A549 (cell line): Measurements from ENCODE around the gene ZNF827. TPM values are rescaled to one million over a fixed set of nuclear protein-coding genes. Genes with fewer than 3 reads are reported as not detected.

Source experiments
- ATAC-seq, 2 experiments: fragments of 200-7000 bp in 1 of 2; fragments of >200 bp in 1 of 2; cut with Nextera tagmentation in 1 of 2; cut with Tn5 transposase in 1 of 2; 3 replicates each; pipeline versions ENCODE4 v1.8.0 to v1.9.1; 2018 to 2020; ENCODE audit warnings: mild to moderate bottlenecking in 1 of 2, moderate library complexity in 1 of 2
- CTCF ChIA-PET: fragments of 300-600 bp; sonication (Branson Sonifier 250); formaldehyde crosslinking; extraction: SDS; loops from one replicate; lab custom pipeline; 2021; ENCODE audit warnings: antibody characterized with exemption, inconsistent platforms; lab: Yijun Ruan, JAX
- POLR2A ChIA-PET: fragments of 350-600 bp; formaldehyde crosslinking; extraction: SDS; loops from one replicate; lab custom pipeline; 2021; ENCODE audit warnings: antibody characterized with exemption, inconsistent platforms; lab: Yijun Ruan, JAX
- DNase-seq, 2 experiments: peaks; one replicate each; pipeline versions ENCODE4 v3.0.0 to v3.0.0-alpha.2; 2011 to 2016; ENCODE audit warnings: low read depth in 1 of 2, low spot score in 1 of 2
- FAIRE-seq: peaks from 2 replicates; lab custom pipeline; 2011; peaks lifted over from hg19 to GRCh38; lab: Jason Lieb, UNC
- H3K27ac ChIP-seq, 2 experiments: fragments of >200 bp; sonication (Bioruptor Twin); formaldehyde crosslinking; 3 replicates each; pipeline ENCODE4 v1.5.1; 2016 to 2017
- H3K4me1 ChIP-seq: fragments of >200 bp; sonication (Bioruptor Twin); formaldehyde crosslinking; 3 replicates; pipeline ENCODE4 v1.6.1; 2016
- H3K4me2 ChIP-seq: fragments of >200 bp; sonication (Bioruptor Twin); formaldehyde crosslinking; 3 replicates; pipeline ENCODE4 v1.6.1; 2016
- H3K4me3 ChIP-seq: fragments of >200 bp; sonication (Bioruptor Twin); formaldehyde crosslinking; 3 replicates; pipeline ENCODE4 v1.5.1; 2016
- H3K9me3 ChIP-seq: fragments of >200 bp; sonication (Bioruptor Twin); formaldehyde crosslinking; 3 replicates; pipeline ENCODE4 v1.6.1; 2016
- CBX2 ChIP-seq: fragments of 200-600 bp; sonication (generic); IDR thresholded peaks from 2 replicates; pipeline ENCODE4 v1.6.1; 2016; ENCODE audit warnings: low read depth, mild to moderate bottlenecking, borderline replicate concordance
- CBX8 ChIP-seq: fragments of 200-600 bp; sonication (generic); IDR thresholded peaks from 2 replicates; pipeline ENCODE4 v1.6.1; 2016
- CHD2 ChIP-seq: fragments of 150-350 bp; IDR thresholded peaks from 2 replicates; pipeline ENCODE4 v1.6.1; 2014; ENCODE audit warnings: low read length; ENCODE audit not compliant: partially characterized antibody
- CHD4 ChIP-seq: fragments of 200-600 bp; sonication (generic); IDR thresholded peaks from 2 replicates; pipeline ENCODE4 v1.6.1; 2016; ENCODE audit warnings: antibody characterized with exemption, mild to moderate bottlenecking, borderline replicate concordance
- FOSB ChIP-seq: fragments of 250-450 bp; sonication (Bioruptor Pico); IDR thresholded peaks from 2 replicates; pipeline ENCODE4 v1.5.0; 2020; ENCODE audit warnings: mild to moderate bottlenecking, moderate library complexity
- FOXS1 ChIP-seq: fragments of 250-450 bp; sonication (Bioruptor Pico); IDR thresholded peaks from 2 replicates; pipeline ENCODE4 v1.5.0; 2020; ENCODE audit warnings: mild to moderate bottlenecking, moderate library complexity
- GATA3 ChIP-seq: IDR thresholded peaks from 2 replicates; pipeline ENCODE4 v1.6.1; 2012; ENCODE audit warnings: borderline replicate concordance
- HEYL ChIP-seq: fragments of 250-450 bp; sonication (Bioruptor Pico); IDR thresholded peaks from 2 replicates; pipeline ENCODE4 v1.8.0; 2021; ENCODE audit warnings: mild to moderate bottlenecking, moderate library complexity
- HOXA7 ChIP-seq: fragments of 250-450 bp; sonication (Bioruptor Pico); IDR thresholded peaks from 2 replicates; pipeline ENCODE4 v1.5.0; 2020; ENCODE audit warnings: mild to moderate bottlenecking, moderate library complexity
- KDM5A ChIP-seq: fragments of 200-600 bp; sonication (generic); IDR thresholded peaks from 2 replicates; pipeline ENCODE4 v1.6.1; 2016; ENCODE audit warnings: antibody characterized with exemption, mild to moderate bottlenecking
- MAZ ChIP-seq: fragments of 150-350 bp; IDR thresholded peaks from 2 replicates; pipeline ENCODE4 v1.6.1; 2014; ENCODE audit warnings: antibody characterized with exemption, low read depth, low read length, borderline replicate concordance
- POLR2A ChIP-seq: IDR thresholded peaks from 2 replicates; pipeline ENCODE4 v1.6.1; 2012; ENCODE audit warnings: mild to moderate bottlenecking, low read length
- POLR2AphosphoS2 ChIP-seq: conservative IDR thresholded peaks from 2 replicates; pipeline ENCODE4 v1.6.1; 2012; ENCODE audit warnings: low read length, improper control_type of control experiment, inconsistent platforms
- RAD21 ChIP-seq, 2 experiments: fragments of >200 bp in 1 of 2; sonication (Bioruptor Twin) in 1 of 2; formaldehyde crosslinking in 1 of 2; IDR thresholded peaks in 1 of 2; conservative IDR thresholded peaks in 1 of 2; 2 replicates in 1 of 2; 3 replicates in 1 of 2; pipeline ENCODE4 v1.6.1; 2012 to 2018; ENCODE audit warnings: inconsistent platforms in 1 of 2
- TFCP2L1 ChIP-seq: fragments of 250-450 bp; sonication (Bioruptor Pico); IDR thresholded peaks from 2 replicates; pipeline ENCODE4 v1.5.0; 2021; ENCODE audit warnings: mild to moderate bottlenecking
- WGBS: methylation state at CpG from one replicate; pipeline ENCODE4 v1.1.6; 2017; ENCODE audit errors: missing lambda C conversion rate; 5-methylcytosine and 5-hydroxymethylcytosine counted together
- polyA plus RNA-seq, 4 experiments: library from polyadenylated mRNA; depleted of rRNA in 3 of 4; stranded (reverse); fragments of >200 nt; fragmentation: RNase III in 1 of 4; extraction: RNeasy Plus Mini Kit Qiagen cat#74134 plus additional on column Dnase treatment in 1 of 4; gene quantifications; 2 replicates in 3 of 4; 3 replicates in 1 of 4; pipeline ENCODE4 v1.2.3, GENCODE V29; 2011 to 2017
- TF ChIP-seq, protein P1 (sequence below): fragments of >200 bp; sonication (Bioruptor Twin); formaldehyde crosslinking; IDR thresholded peaks from 3 replicates; pipeline ENCODE4 v1.6.1; 2016
- TF ChIP-seq, protein P2 (sequence below): fragments of >200 bp; sonication (Bioruptor Twin); formaldehyde crosslinking; IDR thresholded peaks from 3 replicates; pipeline ENCODE4 v1.5.1; 2016
- TF ChIP-seq, protein P3 (sequence below): fragments of 250-450 bp; sonication (Bioruptor Pico); IDR thresholded peaks from 2 replicates; pipeline ENCODE4 v1.5.0; 2021; ENCODE audit warnings: mild to moderate bottlenecking, moderate library complexity, borderline replicate concordance
- TF ChIP-seq, protein P4 (sequence below): fragments of 200-600 bp; sonication (generic); IDR thresholded peaks from 2 replicates; pipeline ENCODE4 v1.6.1; 2016; ENCODE audit warnings: antibody characterized with exemption, mild to moderate bottlenecking, moderate library complexity

The ZNF827 gene
- polyA plus RNA-seq, 2 of the 4 experiments (the other 2 are of a cell fraction) = 3.8 to 4.2 TPM

DNA sequence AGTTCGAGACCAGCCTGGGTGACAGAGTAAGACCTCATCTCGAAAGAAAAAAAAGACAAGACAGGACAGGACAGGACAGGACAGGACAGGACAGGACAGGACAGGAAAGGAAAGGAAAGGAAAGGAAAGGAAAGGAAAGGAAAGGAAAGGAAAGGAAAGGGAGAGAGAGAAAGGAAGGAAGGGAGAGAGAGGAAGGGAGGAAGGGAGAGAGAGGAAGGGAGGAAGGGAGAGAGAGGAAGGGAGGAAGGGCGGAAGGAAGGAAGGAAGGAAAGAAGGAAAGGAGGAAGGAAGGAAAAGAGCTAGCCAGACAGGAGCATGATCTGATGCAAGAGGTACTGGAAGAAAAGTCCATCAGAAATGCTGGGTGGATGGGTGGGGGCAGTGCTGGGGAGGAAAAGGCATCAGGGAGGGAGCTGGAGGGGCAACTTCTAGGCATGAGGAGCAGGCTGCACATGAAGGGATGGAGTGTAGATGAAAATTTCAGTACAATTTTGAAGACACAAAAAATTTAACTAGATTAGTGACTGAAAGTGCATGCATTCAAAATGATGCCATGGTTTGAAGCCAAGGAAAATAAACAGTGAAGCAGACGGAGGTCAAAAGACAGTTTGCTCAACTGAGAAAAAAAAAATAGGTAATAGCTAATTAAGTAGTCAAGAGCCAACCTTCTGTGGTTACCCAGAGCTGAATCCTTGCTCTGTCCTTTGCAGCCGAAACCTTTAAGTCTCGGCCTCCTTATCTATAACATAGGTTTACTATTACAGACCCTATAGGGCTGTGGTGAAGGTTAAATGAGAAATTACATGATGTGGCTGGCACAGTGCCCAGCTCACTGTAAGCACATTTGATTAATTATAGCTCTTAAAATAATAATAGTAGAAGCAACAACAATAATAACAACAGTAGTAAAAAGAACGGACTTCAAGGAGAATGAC lies 59.9 kb downstream of the ZNF827 start:
- WGBS = 87% methylated on average over 7 of the region's 7 CpGs
- H3K4me1 ChIP-seq = no peaks in the 10 kb centered on the region
- DNase-seq = no peak
- CTCF ChIA-PET = interaction anchor here (0.6 to 1.0 kb wide), 3 partner anchors 19 to 651 kb away, joined by 3 to 5 read pairs (median 3); no protein-coding TSS in a partner anchor
- H3K27ac ChIP-seq = peak overlapping the region in 1 of 2 experiments; percentile 28; a peak in 1 of 6 replicates
- no peak overlapping the region for H3K4me3 ChIP-seq
- H3K4me2 ChIP-seq = no peak overlapping the region
- POLR2A ChIA-PET = no interaction called here
- H3K9me3 ChIP-seq = no peaks in the 10 kb centered on the region
- ATAC-seq = no peak
- TF ChIP-seq KDM5A = no peak
- TF ChIP-seq CHD2 = no peak
- TF ChIP-seq, protein P1, sequence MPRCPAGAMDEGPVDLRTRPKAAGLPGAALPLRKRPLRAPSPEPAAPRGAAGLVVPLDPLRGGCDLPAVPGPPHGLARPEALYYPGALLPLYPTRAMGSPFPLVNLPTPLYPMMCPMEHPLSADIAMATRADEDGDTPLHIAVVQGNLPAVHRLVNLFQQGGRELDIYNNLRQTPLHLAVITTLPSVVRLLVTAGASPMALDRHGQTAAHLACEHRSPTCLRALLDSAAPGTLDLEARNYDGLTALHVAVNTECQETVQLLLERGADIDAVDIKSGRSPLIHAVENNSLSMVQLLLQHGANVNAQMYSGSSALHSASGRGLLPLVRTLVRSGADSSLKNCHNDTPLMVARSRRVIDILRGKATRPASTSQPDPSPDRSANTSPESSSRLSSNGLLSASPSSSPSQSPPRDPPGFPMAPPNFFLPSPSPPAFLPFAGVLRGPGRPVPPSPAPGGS = no peak
- no peak for TF ChIP-seq CBX8
- TF ChIP-seq, protein P2, sequence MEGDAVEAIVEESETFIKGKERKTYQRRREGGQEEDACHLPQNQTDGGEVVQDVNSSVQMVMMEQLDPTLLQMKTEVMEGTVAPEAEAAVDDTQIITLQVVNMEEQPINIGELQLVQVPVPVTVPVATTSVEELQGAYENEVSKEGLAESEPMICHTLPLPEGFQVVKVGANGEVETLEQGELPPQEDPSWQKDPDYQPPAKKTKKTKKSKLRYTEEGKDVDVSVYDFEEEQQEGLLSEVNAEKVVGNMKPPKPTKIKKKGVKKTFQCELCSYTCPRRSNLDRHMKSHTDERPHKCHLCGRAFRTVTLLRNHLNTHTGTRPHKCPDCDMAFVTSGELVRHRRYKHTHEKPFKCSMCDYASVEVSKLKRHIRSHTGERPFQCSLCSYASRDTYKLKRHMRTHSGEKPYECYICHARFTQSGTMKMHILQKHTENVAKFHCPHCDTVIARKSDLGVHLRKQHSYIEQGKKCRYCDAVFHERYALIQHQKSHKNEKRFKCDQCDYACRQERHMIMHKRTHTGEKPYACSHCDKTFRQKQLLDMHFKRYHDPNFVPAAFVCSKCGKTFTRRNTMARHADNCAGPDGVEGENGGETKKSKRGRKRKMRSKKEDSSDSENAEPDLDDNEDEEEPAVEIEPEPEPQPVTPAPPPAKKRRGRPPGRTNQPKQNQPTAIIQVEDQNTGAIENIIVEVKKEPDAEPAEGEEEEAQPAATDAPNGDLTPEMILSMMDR = no peak
- no peak for TF ChIP-seq FOSB (CRISPR knock-in tag)
- TF ChIP-seq FOXS1 (CRISPR knock-in tag) = no peak
- FAIRE-seq = no peak

DNA sequence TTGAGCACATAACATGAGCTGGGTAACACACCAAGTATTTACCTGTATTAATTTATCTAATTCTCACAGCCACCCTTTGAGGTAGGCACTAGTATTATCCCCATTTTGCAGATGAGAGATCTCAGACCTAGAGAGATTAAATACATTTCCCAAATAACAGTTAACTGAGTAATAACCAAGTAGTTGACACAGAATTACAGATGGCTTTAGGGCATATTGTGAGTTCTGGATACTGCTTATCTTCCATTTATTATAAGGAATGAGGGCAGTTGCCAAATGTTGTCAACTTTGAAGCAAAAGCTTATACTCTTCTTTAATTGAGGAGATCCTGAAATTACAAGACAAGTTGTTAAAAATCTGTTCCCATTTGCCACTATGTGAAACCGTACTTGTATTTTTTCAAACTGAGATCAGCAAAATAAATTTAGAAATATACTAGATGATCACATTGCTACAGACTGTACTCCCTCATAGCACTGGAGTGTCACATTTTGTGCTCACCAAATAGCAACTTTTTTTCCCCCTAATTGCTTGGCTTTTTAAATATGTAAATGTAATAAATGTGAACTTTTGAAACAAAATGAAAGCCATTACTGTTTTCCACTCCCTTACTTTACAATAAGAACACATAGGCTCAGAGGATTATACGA lies 62.0 kb downstream of the ZNF827 start:
- POLR2A ChIA-PET = no interaction called here
- Histone ChIP-seq H3K27ac (no peak overlapping the region), H3K9me3 (no peaks in the 10 kb centered on the region)
- TF ChIP-seq FOSB (CRISPR knock-in tag) = no peak
- TF ChIP-seq FOXS1 (CRISPR knock-in tag) = no peak
- TF ChIP-seq GATA3 = no peak
- TF ChIP-seq RAD21 (conservative IDR thresholded peaks at IDR 0.05 in 1 of 2, IDR thresholded peaks at IDR 0.05 in 1 of 2) = no peak
- TF ChIP-seq HEYL (CRISPR knock-in tag) = no peak
- TF ChIP-seq, all 56 proteins: peak for 0
- WGBS = 98% methylated on average over 2 of the region's 2 CpGs
- no peak for ATAC-seq
- no peak for FAIRE-seq
- CTCF ChIA-PET = interaction anchor here (1.0 kb wide), 1 partner anchor 35 kb away, joined by 3 read pairs; no protein-coding TSS in a partner anchor
- Histone ChIP-seq H3K4me2 (no peak overlapping the region), H3K4me1 (no peaks in the 10 kb centered on the region), H3K4me3 (no peak overlapping the region)
- no peak for DNase-seq

DNA sequence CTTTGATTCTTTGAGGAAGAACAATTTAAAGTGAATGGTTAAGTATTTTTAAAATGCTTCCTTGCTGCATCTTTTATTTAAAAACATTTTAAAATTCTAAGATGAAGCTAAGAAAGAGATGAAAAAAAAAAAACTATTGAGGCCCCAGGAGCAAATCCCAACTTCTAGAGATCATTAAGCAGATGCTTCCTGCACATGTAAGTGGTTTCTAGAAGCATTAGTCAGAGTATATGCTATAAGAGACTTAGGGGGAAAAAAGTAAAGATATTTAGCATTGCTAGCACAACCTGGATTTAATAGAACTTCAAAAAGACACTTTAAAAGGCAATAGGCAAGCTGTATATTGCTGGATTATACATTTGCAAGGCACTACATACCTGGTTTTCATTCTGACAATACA lies 64.7 kb downstream of the ZNF827 start:
- ChIA-PET CTCF (no interaction called here), POLR2A (no interaction called here)
- no peak for FAIRE-seq
- TF ChIP-seq HOXA7 (CRISPR knock-in tag) (no peak), CBX8 (no peak), POLR2AphosphoS2 (no peak), FOSB (CRISPR knock-in tag) (no peak), CHD4 (no peak), POLR2A (no peak), TFCP2L1 (no peak), CBX2 (no peak), MAZ (no peak)
- TF ChIP-seq, protein P3, sequence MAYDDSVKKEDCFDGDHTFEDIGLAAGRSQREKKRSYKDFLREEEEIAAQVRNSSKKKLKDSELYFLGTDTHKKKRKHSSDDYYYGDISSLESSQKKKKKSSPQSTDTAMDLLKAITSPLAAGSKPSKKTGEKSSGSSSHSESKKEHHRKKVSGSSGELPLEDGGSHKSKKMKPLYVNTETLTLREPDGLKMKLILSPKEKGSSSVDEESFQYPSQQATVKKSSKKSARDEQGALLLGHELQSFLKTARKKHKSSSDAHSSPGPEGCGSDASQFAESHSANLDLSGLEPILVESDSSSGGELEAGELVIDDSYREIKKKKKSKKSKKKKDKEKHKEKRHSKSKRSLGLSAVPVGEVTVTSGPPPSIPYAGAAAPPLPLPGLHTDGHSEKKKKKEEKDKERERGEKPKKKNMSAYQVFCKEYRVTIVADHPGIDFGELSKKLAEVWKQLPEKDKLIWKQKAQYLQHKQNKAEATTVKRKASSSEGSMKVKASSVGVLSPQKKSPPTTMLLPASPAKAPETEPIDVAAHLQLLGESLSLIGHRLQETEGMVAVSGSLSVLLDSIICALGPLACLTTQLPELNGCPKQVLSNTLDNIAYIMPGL (CRISPR knock-in tag) = no peak
- TF ChIP-seq, protein P2 = no peak
- TF ChIP-seq, protein P4, sequence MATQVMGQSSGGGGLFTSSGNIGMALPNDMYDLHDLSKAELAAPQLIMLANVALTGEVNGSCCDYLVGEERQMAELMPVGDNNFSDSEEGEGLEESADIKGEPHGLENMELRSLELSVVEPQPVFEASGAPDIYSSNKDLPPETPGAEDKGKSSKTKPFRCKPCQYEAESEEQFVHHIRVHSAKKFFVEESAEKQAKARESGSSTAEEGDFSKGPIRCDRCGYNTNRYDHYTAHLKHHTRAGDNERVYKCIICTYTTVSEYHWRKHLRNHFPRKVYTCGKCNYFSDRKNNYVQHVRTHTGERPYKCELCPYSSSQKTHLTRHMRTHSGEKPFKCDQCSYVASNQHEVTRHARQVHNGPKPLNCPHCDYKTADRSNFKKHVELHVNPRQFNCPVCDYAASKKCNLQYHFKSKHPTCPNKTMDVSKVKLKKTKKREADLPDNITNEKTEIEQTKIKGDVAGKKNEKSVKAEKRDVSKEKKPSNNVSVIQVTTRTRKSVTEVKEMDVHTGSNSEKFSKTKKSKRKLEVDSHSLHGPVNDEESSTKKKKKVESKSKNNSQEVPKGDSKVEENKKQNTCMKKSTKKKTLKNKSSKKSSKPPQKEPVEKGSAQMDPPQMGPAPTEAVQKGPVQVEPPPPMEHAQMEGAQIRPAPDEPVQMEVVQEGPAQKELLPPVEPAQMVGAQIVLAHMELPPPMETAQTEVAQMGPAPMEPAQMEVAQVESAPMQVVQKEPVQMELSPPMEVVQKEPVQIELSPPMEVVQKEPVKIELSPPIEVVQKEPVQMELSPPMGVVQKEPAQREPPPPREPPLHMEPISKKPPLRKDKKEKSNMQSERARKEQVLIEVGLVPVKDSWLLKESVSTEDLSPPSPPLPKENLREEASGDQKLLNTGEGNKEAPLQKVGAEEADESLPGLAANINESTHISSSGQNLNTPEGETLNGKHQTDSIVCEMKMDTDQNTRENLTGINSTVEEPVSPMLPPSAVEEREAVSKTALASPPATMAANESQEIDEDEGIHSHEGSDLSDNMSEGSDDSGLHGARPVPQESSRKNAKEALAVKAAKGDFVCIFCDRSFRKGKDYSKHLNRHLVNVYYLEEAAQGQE = no peak

More for the DNA sequence above, 64.7 kb downstream of the ZNF827 start:
- no peaks in the 10 kb centered on the region for H3K9me3 ChIP-seq
- no peak overlapping the region for H3K27ac ChIP-seq
- ATAC-seq (no peak), DNase-seq (no peak)
- no peaks in the 10 kb centered on the region for H3K4me1 ChIP-seq
- no peak overlapping the region for H3K4me2 ChIP-seq
- H3K4me3 ChIP-seq = no peak overlapping the region
